Muscle layer of duodenum (tissue), 2 donors: ENCODE results near the gene CLMN.

Source experiments
- H3K27ac ChIP-seq: one replicate; pipeline ENCODE4 v1.7.0; 2013; ENCODE audit warnings: mild to moderate bottlenecking, low read length
- H3K27me3 ChIP-seq: one replicate; pipeline ENCODE4 v1.7.0; 2013; ENCODE audit warnings: low read depth, mild to moderate bottlenecking, control low read depth, low read length
- H3K36me3 ChIP-seq, 2 donors: one replicate each; pipeline ENCODE4 v1.7.0; 2013; ENCODE audit warnings: low read length in 2 of 2, control low read depth in 1 of 2, mild to moderate bottlenecking in 1 of 2; ENCODE audit not compliant: insufficient read depth in 2 of 2, control insufficient read depth in 1 of 2
- H3K4me1 ChIP-seq, 2 donors: one replicate each; pipeline ENCODE4 v1.7.0; 2013; ENCODE audit warnings: low read length in 2 of 2, mild to moderate bottlenecking in 2 of 2, control low read depth in 1 of 2, moderate library complexity in 1 of 2; ENCODE audit not compliant: insufficient read depth in 2 of 2, control insufficient read depth in 1 of 2
- H3K4me3 ChIP-seq, 2 donors: one replicate each; pipeline ENCODE4 v1.7.0; 2013; ENCODE audit warnings: low read length in 2 of 2, low read depth in 1 of 2, mild to moderate bottlenecking in 1 of 2
- H3K9me3 ChIP-seq, 2 donors: one replicate each; pipeline ENCODE4 v1.7.0; 2013; ENCODE audit warnings: low read length in 2 of 2, control low read depth in 1 of 2, mild to moderate bottlenecking in 1 of 2; ENCODE audit not compliant: control insufficient read depth in 1 of 2
- donor health status: healthy.

Gene CLMN

GRCh38 chr14:95300002-95300696 is 19.6 kb downstream of the CLMN start:
- Histone ChIP-seq H3K4me3 (no peak overlapping the region), H3K27ac (no peak overlapping the region), H3K4me1 (peaks cover 0 to 5% of the 10 kb centered on the region in 2 donors), H3K36me3 (no peaks in the 10 kb centered on the region), H3K9me3 (peaks cover 0 to 8% of the 10 kb centered on the region in 2 donors), H3K27me3 (no peaks in the 10 kb centered on the region)

- Histone ChIP-seq H3K4me1 (no peaks in the 10 kb centered on the region), H3K27ac (no peak overlapping the region), H3K36me3 (no peaks in the 10 kb centered on the region)
Measured at GRCh38 chr14:95299271-95299670, 20.4 kb downstream of the CLMN start.

GRCh38 chr14:95297832-95298231 is 21.9 kb downstream of the CLMN start:
- Histone ChIP-seq H3K27ac (no peak overlapping the region), H3K4me3 (no peak overlapping the region), H3K27me3 (no peaks in the 10 kb centered on the region), H3K4me1 (no peaks in the 10 kb centered on the region), H3K36me3 (no peaks in the 10 kb centered on the region), H3K9me3 (peaks cover 0 to 8% of the 10 kb centered on the region in 2 donors)

More at GRCh38 chr14:95299271-95299670, 20.4 kb downstream of the CLMN start:
- Histone ChIP-seq H3K9me3 (peaks cover 0 to 8% of the 10 kb centered on the region in 2 donors), H3K27me3 (no peaks in the 10 kb centered on the region), H3K4me3 (no peak overlapping the region)

DNA sequence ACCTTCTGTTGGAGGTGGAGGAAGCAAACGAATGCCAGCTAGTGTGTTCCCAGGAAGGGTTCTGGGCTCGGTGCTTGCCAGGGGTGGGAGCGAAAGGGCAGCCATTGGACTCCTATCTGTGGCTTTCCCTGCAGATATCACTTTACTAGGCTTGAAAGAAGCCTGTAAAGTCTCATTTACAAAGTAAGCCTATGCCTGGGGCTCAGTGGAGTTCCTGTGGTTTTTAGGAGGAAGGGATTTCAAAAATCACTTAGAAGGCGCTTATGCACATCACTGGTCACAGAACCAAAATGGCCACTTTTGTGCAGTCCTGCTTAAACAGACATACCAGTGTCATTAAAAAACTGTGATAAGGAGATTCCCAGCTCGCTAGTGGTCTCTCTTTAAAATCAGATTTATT is 22.7 kb downstream of the CLMN start:
- no peak overlapping the region for H3K4me3 ChIP-seq
- H3K9me3 ChIP-seq, result peaks cover 0 to 8% of the 10 kb centered on the region in 2 donors
- no peaks in the 10 kb centered on the region for H3K36me3 ChIP-seq
- H3K27me3 ChIP-seq, result no peaks in the 10 kb centered on the region
- no peak overlapping the region for H3K27ac ChIP-seq
- H3K4me1 ChIP-seq, result peaks cover 0 to under 1% of the 10 kb centered on the region in 2 donors

DNA sequence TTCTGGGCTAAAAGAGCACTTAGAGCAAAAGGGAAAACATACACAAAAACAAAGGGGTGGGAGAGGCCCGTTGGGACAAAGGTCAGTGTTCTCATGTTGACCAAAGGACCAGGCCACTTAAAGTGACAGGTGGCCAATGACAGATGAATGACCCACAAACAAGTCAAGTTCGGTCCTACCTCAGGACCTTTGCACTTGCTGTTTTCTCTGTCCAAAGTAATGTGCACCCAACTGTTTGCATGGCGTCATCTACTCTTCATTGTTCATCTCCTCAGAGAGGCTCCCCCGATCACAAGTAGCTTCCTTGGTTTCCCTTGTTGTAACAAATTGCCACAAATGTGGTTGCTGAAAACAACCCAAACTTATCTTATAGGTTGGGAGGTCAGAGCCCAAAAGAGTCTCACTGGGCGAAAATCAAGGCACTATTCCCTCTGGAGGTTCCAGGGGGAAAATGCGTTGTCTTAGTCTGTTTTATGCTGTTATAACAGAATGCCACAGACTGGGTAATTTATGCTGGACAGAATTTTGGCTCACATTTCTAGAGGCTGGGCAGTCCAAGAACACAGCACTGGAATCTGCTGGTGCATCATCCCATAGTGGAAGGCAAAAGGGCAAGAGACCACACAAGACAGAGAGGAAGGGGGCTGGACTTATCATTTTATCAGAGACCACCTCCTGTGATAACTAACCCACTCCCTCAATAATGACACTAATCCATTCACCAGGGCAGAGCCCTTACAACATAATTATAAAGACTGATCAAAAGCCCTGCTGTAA is 23.9 kb downstream of the CLMN start:
- Histone ChIP-seq H3K9me3 (peaks cover 0 to 8% of the 10 kb centered on the region in 2 donors), H3K27me3 (no peaks in the 10 kb centered on the region), H3K27ac (no peak overlapping the region), H3K4me3 (no peak overlapping the region), H3K36me3 (no peaks in the 10 kb centered on the region), H3K4me1 (peaks cover 7 to 8% of the 10 kb centered on the region in 2 donors)

- Histone ChIP-seq H3K4me3 (no peak overlapping the region), H3K36me3 (no peaks in the 10 kb centered on the region), H3K27ac (no peak overlapping the region), H3K27me3 (no peaks in the 10 kb centered on the region), H3K4me1 (peaks cover 7 to 14% of the 10 kb centered on the region in 2 donors), H3K9me3 (peaks cover 0 to 8% of the 10 kb centered on the region in 2 donors)
Measured at GRCh38 chr14:95294834-95295599, 24.7 kb downstream of the CLMN start.

GRCh38 chr14:95294320-95294719 is 25.4 kb downstream of the CLMN start:
- no peak overlapping the region for H3K27ac ChIP-seq
- H3K27me3 ChIP-seq, result no peaks in the 10 kb centered on the region
- no peak overlapping the region for H3K4me3 ChIP-seq
- H3K36me3 ChIP-seq, result no peaks in the 10 kb centered on the region
- H3K4me1 ChIP-seq, result peaks cover 7 to 14% of the 10 kb centered on the region in 2 donors
- peaks cover 0 to 8% of the 10 kb centered on the region in 2 donors for H3K9me3 ChIP-seq

GRCh38 chr14:95293449-95293848 is 26.3 kb downstream of the CLMN start:
- H3K27me3 ChIP-seq, result no peaks in the 10 kb centered on the region
- H3K27ac ChIP-seq, result no peak overlapping the region
- H3K9me3 ChIP-seq, result peaks cover 0 to 8% of the 10 kb centered on the region in 2 donors
- no peaks in the 10 kb centered on the region for H3K36me3 ChIP-seq
- H3K4me3 ChIP-seq, result no peak overlapping the region
- peaks cover 7 to 14% of the 10 kb centered on the region in 2 donors for H3K4me1 ChIP-seq

GRCh38 chr14:95292660-95293425 is 26.9 kb downstream of the CLMN start:
- Histone ChIP-seq H3K27ac (no peak overlapping the region), H3K4me3 (no peak overlapping the region), H3K27me3 (no peaks in the 10 kb centered on the region), H3K9me3 (peaks cover 0 to 8% of the 10 kb centered on the region in 2 donors), H3K4me1 (peaks cover 7 to 14% of the 10 kb centered on the region in 2 donors), H3K36me3 (no peaks in the 10 kb centered on the region)

DNA sequence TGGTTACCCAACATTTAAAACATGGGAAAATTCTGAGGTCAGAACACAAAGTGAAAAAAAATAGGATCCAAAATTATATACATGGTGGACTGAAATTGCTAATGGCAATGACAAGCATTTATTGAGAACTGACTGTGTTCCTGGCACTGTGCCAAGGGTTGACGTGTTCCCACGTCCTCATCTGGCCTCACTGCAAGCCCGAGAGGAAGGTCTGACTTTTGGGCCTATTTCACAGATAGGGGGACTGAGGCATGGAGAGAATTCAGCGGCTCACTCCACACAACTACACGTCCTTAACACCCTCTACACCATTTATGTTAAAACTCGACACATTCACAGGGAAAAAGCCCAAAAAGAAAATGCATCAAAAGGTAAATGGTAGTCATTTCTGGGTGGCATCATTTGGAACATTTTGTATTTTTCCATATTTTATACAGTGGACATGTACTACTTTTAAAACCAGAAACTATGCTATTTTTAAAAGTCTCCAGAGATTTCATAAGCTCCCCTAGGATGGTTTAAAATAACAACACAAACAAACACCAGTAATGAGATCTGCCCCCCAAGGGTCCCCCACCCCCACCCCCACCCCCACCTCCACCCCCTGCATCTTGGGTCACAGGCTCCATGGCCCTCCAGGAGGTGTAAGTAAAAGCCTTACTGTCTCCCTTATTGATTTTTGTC is 27.7 kb downstream of the CLMN start:
- Histone ChIP-seq H3K9me3 (peaks cover 0 to 8% of the 10 kb centered on the region in 2 donors), H3K27ac (peak overlapping the region; percentile 49), H3K27me3 (no peaks in the 10 kb centered on the region), H3K4me1 (peaks cover 7 to 14% of the 10 kb centered on the region in 2 donors), H3K4me3 (peak overlapping the region in 1 of 2 donors; percentile 2), H3K36me3 (no peaks in the 10 kb centered on the region)
